SU-DHL-6 (cell line): ENCODE results near the gene ELOVL6.

Experiments used
- H2AFZ ChIP-seq: fragments of 200-600 bp; sonication (generic); 2 replicates; pipeline ENCODE4 v1.6.1; 2014; ENCODE audit warnings: low read depth, mild to moderate bottlenecking, moderate library complexity, mixed read lengths, antibody characterized with exemption, low read length; ENCODE audit not compliant: severe bottlenecking
- H3F3A ChIP-seq: fragments of 200-600 bp; shearing (Covaris generic); 2 replicates; pipeline ENCODE4 v1.6.0; 2016; ENCODE audit warnings: antibody characterized with exemption, mild to moderate bottlenecking; ENCODE audit not compliant: insufficient read depth
- H3K27ac ChIP-seq: fragments of 200-600 bp; sonication (generic); 2 replicates; pipeline ENCODE4 v1.5.1; 2016; ENCODE audit warnings: low read depth, mild to moderate bottlenecking, low read length, moderate library complexity, mixed read lengths
- H3K27me3 ChIP-seq: fragments of 200-600 bp; sonication (generic), shearing (Covaris generic); 2 replicates; pipeline ENCODE4 v1.6.0; 2014; ENCODE audit warnings: mild to moderate bottlenecking, low read length
- H3K36me3 ChIP-seq: fragments of 200-600 bp; sonication (generic); 2 replicates; pipeline ENCODE4 v1.6.1; 2014; ENCODE audit warnings: mild to moderate bottlenecking, low read length, mixed read lengths
- H3K4me2 ChIP-seq: fragments of 300-600, 200-600 bp; shearing (Covaris generic), sonication (generic); 2 replicates; pipeline ENCODE4 v1.6.0; 2014; ENCODE audit warnings: low read length, low read depth, mild to moderate bottlenecking; ENCODE audit not compliant: poor library complexity, severe bottlenecking
- H3K4me3 ChIP-seq: fragments of 200-600 bp; sonication (generic); 2 replicates; pipeline ENCODE4 v1.5.1; 2014; ENCODE audit warnings: antibody characterized with exemption, low read length, mild to moderate bottlenecking, mixed read lengths; ENCODE audit not compliant: insufficient read depth, poor library complexity, severe bottlenecking
- H3K79me2 ChIP-seq: fragments of 200-600 bp; sonication (generic); 2 replicates; pipeline ENCODE4 v1.6.1; 2014; ENCODE audit warnings: mild to moderate bottlenecking, low read length, moderate library complexity; ENCODE audit not compliant: insufficient read depth
- H3K9ac ChIP-seq: fragments of 200-600 bp; sonication (generic); 2 replicates; pipeline ENCODE4 v1.7.0; 2014; ENCODE audit warnings: mild to moderate bottlenecking, low read length
- H3K9me2 ChIP-seq: fragments of 200-600 bp; sonication (generic); replicated peaks from 2 replicates; pipeline ENCODE4 v1.6.1; 2014; ENCODE audit warnings: low read length; ENCODE audit not compliant: insufficient read depth
- H3K9me3 ChIP-seq: fragments of 200-600 bp; sonication (generic); 2 replicates; pipeline ENCODE4 v1.6.1; 2014; ENCODE audit warnings: low read length, mixed read lengths; ENCODE audit not compliant: insufficient read depth
- H4K20me1 ChIP-seq: fragments of 200-600 bp; sonication (generic); 2 replicates; pipeline ENCODE4 v1.6.1; 2014; ENCODE audit warnings: low read depth, mild to moderate bottlenecking, antibody characterized with exemption, low read length, moderate library complexity, mixed read lengths
- CTCF ChIP-seq: fragments of 200-600 bp; sonication (generic); IDR thresholded peaks from one replicate; pipeline ENCODE4 v1.5.1; 2017; ENCODE audit warnings: antibody characterized with exemption, mild to moderate bottlenecking, low read length, moderate library complexity; ENCODE audit not compliant: insufficient read depth, poor library complexity, severe bottlenecking
- EZH2phosphoT487 ChIP-seq: fragments of 200-600 bp; sonication (generic), shearing (Covaris generic); conservative IDR thresholded peaks from 2 replicates; pipeline ENCODE4 v1.6.1; 2018; ENCODE audit warnings: mild to moderate bottlenecking, antibody characterized with exemption, low read length, moderate library complexity, mixed read lengths

Gene ELOVL6

GRCh38 chr4:110032603-110033002, 165.8 kb downstream of the ELOVL6 start:
- Histone ChIP-seq H3K9ac (no peak overlapping the region), H3K4me3 (no peak overlapping the region), H3K4me2 (no peak overlapping the region), H4K20me1 (no peaks in the 10 kb centered on the region), H3K36me3 (no peaks in the 10 kb centered on the region), H3K27ac (no peak overlapping the region), H3K27me3 (no peaks in the 10 kb centered on the region), H3F3A (no peaks in the 10 kb centered on the region), H3K9me3 (no peaks in the 10 kb centered on the region), H3K79me2 (no peaks in the 10 kb centered on the region), H3K9me2 (no peaks in the 10 kb centered on the region), H2AFZ (no peak overlapping the region)
- TF ChIP-seq CTCF (no peak), EZH2phosphoT487 (no peak)

- Histone ChIP-seq H3K36me3 (no peaks in the 10 kb centered on the region), H3K4me2 (no peak overlapping the region), H2AFZ (no peak overlapping the region), H3F3A (no peaks in the 10 kb centered on the region), H3K9ac (no peak overlapping the region), H3K27ac (no peak overlapping the region), H3K27me3 (no peaks in the 10 kb centered on the region), H3K4me3 (no peak overlapping the region), H3K9me3 (no peaks in the 10 kb centered on the region), H3K79me2 (no peaks in the 10 kb centered on the region), H3K9me2 (no peaks in the 10 kb centered on the region), H4K20me1 (no peaks in the 10 kb centered on the region)
- TF ChIP-seq EZH2phosphoT487: no peak
- TF ChIP-seq CTCF: no peak
Observed at GRCh38 chr4:110025718-110026117, 172.7 kb downstream of the ELOVL6 start.

- Histone ChIP-seq H3K4me3 (no peak overlapping the region), H2AFZ (no peak overlapping the region), H3K9me3 (no peaks in the 10 kb centered on the region), H3K79me2 (no peaks in the 10 kb centered on the region), H3K36me3 (no peaks in the 10 kb centered on the region), H3K9me2 (no peaks in the 10 kb centered on the region), H3K27me3 (no peaks in the 10 kb centered on the region), H3K9ac (no peak overlapping the region), H3K27ac (no peak overlapping the region), H4K20me1 (no peaks in the 10 kb centered on the region), H3F3A (no peaks in the 10 kb centered on the region), H3K4me2 (no peak overlapping the region)
- TF ChIP-seq EZH2phosphoT487: no peak
- TF ChIP-seq CTCF: no peak
Observed at GRCh38 chr4:110025056-110025455, 173.4 kb downstream of the ELOVL6 start.

GRCh38 chr4:110022457-110022856, 176.0 kb downstream of the ELOVL6 start:
- H3K4me3 ChIP-seq: no peak overlapping the region
- H3K27me3 ChIP-seq: no peaks in the 10 kb centered on the region
- no peak overlapping the region for H2AFZ ChIP-seq
- H3K9me2 ChIP-seq: no peaks in the 10 kb centered on the region
- TF ChIP-seq EZH2phosphoT487 (no peak), CTCF (no peak)
- no peaks in the 10 kb centered on the region for H3K36me3 ChIP-seq
- no peaks in the 10 kb centered on the region for H4K20me1 ChIP-seq
- H3K4me2 ChIP-seq: no peak overlapping the region
- H3K9me3 ChIP-seq: no peaks in the 10 kb centered on the region
- no peaks in the 10 kb centered on the region for H3F3A ChIP-seq
- no peak overlapping the region for H3K27ac ChIP-seq
- H3K79me2 ChIP-seq: no peaks in the 10 kb centered on the region
- no peak overlapping the region for H3K9ac ChIP-seq
